Bone marrow (tissue), 2 donors: Measurements from ENCODE around the gene GIPC2.
"Not testable (repeated sequence)": the region's sequence is repeated elsewhere in the genome, so short reads cannot be mapped to it uniquely, and the experiment has no call there.

Source experiments
- DNase-seq, 2 donors: peaks; one replicate each; lab custom pipeline; 2025; lab: John Stamatoyannopoulos, UW

Gene GIPC2

DNA sequence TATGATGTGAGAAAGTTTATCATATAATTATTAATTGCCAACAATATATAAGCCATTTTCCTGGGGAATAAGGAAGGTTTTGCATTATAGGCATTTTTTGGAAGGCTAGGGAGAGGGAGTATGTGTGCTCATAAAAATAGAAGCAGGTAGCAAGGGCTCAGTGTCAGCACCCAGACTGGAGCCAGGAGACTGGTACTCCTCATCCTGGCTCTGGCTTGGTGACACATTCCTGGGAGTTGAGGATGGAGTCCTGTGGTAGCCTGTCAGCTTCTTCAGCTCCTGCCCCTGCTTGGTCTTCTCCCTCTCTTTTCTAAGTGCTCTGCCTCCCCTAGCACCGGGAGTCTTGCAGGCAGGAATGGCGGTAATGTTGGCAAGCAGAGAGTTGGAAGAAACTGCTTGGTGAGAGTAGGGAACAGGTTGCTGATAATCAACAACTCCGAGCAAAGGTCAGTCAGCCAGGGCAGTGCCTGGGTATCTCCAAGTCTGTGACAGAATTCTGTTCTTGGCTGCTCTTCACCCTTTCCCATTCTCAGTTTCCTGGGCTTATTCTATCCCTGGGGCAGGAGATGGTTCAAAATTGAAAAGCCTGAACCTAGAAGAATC, 23.0 kb downstream of the GIPC2 start:
- DNase-seq: no peak

DNA sequence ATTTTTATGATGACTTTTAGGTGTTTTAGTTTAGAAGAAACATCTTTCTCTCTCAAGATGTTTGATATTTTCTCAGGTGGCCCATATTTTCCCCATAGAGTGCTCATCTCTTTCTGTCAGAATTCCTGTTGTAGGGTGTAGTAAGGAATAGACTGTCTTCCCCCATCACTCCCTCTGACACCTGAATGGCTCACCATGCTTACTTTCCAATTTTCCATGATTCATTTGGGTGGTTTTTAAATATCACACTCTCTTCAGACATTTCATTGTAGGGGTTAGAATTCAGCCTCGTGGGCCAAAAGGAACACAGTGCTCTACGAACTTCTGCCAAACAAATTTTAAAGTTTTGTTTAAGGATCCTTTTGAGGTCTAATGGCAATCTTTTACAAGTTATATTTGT, 24.0 kb downstream of the GIPC2 start:
- no peak for DNase-seq

DNA sequence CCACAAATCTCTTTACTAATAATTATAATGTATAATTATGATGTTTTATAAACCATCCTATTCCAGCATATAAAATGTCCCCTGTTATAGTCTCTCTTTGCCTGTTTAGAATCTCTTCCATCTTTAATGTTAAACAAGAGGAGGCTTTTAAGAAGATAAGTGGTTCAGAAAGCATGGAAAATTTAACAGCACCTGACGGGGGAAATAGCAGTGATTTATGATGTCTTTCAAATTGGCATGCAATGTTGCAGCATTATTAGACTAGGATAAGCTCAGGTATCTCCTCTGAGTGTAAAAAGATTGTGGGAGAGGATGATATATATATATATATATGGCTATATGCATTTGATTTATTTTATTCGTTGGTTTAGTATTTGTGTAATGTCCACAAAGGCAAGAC, 24.4 kb downstream of the GIPC2 start:
- no peak for DNase-seq

DNA sequence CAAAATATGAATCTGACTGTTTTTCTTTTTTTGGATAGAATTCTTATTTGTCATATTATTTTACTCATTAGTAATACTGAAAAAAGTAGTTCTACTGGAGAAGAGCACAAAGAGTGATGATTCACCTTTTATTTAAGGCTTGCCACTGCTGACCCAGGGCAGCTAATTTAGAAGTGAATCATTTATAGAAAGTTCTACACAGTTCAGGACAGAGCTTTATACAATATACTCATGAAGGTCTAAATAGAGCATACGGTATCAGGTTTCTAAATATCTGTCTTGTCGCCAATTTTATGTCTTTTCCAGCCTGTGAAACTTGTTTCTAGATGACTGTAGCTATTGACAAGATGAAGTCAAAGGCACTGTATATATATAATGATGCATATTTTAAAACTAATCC, 25.0 kb downstream of the GIPC2 start:
- DNase-seq: no peak

DNA sequence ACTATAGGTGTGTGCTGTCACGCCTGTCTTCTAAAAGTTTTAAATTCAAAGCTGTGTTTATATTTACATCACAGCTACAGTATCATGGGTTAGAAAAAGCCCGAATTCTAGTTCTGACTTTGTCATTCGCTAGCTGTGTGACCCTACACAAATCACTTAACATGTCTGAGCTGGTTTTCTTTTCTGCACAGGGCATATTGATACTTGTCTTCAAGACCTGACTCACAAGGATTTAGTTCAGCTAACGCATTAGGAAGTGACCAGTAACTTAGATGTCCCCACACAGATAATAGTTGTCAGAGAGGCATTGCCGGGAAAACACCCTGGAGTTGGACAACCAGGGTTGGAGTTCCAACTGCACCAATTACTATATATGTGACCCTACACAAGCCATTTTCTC, 25.9 kb downstream of the GIPC2 start:
- DNase-seq: no peak

DNA sequence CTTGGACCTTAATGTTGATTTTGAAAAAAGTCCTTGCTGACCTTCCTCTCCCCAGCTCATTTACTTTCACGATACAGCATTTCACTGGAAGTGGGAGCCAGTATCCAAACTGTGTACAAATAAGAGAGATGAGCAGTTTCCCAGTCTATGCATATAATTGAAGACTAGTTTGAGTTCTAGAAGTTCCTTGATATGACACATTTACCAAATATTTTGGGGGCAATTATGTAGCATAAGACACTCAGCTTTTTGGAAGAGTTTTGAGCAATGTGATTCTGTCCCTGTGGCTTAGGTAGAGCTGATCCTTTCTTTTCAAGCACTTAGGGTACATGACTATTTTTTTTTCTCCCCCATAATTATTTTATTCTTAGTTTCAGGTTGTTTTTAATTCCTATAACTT, 26.4 kb downstream of the GIPC2 start:
- no peak for DNase-seq

DNA sequence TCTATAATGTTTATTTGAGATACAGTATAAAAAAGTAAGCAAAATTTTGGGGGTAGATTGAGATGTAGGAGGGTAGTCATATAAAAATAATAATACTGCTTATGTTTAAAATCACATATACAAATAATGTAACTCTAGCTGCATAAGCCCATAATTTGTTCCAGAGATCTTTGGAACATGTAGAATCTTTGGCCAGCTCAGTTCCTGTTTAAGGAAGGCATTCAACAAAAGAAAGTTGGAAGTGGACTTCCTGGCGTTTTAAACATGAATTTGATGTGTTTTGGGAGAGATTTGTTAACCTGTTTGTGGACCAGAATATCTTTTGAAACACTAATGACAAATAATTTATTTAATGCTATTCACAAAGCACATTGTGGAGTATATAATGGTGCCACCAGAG, 27.7 kb downstream of the GIPC2 start:
- no peak for DNase-seq

DNA sequence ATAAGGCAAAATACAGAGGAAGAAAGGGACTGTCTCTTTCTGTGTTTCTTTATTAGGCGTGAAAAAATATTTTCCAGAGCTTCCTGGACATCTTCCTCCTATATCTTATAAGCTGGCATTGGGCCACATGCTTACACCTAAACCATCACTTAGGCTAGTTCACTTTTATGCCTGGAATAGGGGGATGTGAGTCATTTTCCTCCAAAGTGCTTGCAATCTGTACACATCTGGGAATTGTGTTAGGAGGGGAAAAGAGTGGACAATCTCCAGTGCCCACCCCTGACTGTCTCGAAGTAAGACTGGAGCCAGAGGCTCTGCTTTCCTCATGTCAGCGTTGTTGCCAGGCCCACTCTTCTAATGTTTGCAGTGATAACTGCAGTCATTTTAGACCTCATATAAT, 29.9 kb downstream of the GIPC2 start:
- DNase-seq: no peak

DNA sequence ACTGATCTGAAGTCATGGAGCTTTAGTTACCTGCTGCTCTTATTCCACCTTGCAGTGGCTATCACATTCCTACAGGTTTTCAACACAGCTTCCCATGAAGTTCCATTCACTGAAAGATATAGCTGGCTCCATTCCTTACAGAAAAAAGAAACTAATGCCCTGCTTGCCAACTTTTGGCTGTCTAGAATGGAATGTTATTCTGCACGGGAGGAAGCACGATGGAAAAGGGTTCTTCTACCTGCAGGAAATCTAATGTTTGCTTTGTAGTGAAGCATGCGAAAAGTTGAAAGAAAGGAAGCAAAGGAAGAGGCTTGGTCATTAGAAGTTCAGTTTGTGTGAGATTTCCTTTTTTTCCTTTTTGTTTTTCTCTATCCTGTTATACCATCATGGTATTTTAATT, 32.6 kb downstream of the GIPC2 start:
- DNase-seq: no peak

DNA sequence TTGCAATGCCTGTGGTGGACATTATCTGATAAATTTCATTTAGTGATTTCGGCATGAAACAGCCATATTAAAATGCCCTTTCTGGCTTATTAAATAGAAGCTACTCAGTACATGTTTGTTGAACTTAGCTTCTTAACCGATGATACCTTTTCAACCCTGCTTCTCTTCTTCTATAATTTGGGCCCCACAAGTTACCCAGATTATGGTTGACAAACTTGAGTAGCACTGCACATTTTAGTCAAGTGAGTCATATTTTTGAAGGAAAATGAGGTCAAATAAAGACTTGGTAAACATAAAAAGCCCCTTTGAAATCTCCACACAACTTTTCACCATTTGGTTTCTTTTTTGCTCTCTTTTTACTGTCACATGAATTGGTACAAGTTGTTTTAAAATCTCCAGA, 33.8 kb downstream of the GIPC2 start:
- no peak for DNase-seq

DNA sequence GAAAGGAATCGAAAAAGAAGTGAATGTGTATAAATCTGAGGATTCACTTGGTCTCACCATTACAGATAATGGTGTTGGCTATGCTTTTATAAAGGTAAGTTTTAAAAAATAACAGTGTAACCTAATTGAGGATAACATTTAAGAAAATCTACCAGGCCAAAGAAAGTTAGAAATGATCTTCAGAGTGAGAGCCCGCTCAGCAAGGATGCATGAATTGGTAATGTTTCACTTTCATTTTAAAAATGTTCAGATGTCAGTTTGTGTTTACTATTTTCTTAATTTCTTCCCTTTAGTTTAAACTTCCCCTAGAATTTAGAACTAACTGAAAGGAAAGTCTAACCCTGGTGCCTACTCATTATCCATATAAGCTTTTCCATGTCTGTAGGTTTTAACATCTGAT, 35.0 kb downstream of the GIPC2 start:
- no peak for DNase-seq

DNA sequence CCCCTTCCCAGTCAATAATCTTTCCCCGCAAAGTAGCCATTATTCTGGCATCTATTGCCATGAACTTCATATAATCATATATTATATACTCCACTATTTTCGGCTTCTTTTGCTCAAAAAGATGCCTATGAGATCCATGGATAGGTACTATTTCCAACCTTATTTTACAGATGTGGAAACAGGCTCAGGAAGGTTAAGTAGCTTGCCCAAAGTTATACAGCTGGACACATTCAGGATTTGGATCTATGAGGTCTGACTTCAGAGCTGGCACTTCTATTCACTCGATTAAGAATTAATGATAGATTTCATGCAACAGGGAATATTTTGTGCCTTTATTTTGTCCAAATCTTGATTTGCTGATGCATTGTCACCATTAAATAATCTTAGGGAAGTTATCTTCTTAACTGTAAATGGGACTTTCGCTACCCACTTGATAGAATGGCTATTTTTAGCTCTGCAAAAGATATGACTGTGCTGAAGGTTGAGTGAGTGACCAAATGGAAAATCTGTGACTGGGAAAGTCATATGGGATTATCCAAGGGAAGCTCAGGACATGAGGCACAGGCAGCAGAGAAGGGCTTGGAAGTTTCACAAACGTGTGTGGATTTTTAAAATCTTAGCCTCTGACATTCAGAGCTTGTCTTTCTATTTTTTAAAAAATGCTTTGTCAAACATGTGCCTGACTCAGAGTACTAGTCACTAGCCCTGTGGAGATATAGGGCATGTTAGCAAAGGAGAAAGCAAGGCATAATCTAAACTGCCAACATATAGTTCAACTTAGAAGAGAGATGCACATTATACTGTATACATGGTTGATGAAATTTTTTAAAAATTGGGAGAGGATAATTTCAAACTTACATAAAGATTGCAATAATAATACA, 36.5 kb downstream of the GIPC2 start:
- no peak for DNase-seq

DNA sequence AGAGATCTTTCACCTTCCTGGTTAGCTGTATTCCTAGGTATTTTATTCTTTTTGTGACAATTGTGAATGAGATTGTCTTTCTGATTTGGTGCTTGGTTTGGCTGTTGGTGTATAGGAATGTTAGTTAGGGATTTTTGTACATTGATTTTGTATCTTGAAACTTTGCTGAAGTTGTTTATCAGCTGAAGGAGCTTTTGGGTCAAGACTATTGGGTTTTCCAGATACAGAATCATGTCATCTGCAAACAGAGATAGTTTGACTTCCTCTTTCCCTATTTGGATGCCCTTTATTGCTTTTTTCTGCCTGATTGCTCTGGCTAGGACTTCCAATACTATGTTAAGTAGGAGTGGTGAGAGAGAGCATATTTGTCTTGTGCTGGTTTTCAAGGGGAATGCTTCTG, 38.9 kb downstream of the GIPC2 start:
- not testable (repeated sequence) for DNase-seq

DNA sequence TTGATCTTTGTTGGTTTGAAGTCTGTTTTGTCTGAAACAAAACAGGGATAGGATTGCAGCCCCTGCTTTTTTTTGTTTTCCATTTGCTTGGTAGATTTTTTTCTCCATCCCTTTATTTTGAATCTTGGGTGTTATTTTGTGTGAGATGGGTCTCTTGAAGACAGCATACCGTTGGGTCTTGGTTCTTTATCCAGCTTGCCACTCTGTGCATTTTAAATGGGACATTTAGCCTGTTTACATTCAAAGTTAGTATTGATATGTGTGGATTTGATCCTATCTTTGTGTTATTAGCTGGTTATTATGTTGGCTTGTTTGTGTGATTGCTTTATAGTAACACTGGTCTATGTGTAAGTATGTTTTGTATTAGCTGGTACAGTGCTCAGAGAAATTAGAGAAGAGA, 40.9 kb downstream of the GIPC2 start:
- no peak for DNase-seq

DNA sequence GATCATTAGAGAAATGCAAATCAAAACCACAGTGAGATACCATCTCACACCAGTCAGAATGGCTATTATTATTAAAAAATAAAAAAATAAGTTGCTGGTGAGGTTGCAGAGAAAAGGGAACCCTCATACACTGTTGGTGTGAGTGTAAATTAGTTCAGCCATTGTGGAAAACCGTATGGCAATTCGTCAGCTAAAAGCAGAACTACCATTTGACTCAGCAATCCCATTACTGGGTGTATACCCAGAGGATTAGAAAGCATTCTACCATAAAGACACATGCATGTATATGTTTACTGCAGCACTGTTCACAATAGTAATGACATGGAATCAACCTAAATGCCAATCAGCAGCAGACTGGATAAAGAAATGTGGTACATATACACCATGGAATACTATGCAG, 42.2 kb downstream of the GIPC2 start:
- no peak for DNase-seq

DNA sequence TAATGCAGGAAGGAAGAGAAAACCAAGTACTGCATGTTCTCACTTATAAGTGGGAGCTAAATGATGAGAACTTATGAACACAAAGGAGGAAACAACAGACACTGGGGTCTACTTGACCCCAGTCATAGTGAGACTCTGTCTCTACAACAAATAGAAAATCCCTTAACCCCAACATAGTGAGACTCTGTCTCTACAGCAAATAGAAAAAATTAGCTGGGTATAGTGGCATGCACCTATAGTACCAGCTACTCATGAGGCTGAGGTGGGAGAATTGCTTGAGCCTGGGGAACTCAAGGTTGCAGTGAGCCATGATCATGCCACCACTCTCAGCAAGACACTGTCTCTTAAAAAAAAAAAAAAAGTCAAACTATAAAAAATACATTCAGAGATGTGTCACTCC, 42.7 kb downstream of the GIPC2 start:
- no peak for DNase-seq

DNA sequence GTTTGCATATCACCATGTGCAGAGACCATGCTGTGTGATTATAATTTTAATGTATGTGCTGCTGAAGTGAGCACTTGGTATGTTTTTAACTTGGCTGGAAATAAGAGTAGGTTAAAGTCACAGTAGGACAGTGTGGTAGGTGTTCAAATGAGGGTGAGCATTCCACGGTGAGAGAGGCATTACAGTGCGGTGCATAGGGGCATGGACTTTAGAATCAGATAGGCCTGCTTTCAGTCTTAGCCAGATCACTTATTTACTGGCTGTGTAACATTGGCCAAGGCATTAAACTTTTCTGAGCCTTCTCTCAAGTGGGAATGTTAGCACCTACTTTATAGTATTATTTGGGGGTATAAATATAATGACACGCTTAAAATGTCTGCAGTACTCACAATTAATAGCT, 43.2 kb downstream of the GIPC2 start:
- no peak for DNase-seq

DNA sequence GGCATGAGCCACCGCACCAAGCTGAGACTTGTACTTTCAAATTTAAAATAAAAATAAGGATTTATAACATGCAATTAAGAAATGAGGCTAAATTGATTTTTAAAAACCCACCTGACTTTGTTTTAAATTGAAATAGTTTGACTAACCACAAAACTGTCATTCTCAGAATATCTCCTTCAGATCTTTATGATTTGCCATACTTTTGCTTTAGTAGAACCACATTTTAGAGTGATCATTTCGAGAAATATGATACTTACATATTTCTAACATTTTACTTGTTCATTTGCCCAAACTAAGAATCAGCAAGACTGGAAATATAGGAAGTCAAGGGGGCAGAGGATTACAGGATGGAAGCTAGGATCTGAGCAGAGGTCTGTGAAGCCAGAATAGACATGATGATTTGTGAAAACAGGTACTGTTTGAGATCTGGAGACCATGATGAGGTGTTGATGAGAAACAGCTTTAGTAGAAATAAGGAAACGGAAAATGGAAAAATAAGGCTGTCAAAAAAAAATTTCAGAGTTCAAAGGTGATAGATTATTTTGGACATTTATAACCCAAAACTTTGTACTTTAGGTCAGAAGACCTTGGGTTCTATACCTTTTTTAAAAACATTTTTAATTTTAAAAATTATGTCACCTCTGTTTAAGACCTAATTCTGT, 44.8 kb downstream of the GIPC2 start:
- DNase-seq: no peak

DNA sequence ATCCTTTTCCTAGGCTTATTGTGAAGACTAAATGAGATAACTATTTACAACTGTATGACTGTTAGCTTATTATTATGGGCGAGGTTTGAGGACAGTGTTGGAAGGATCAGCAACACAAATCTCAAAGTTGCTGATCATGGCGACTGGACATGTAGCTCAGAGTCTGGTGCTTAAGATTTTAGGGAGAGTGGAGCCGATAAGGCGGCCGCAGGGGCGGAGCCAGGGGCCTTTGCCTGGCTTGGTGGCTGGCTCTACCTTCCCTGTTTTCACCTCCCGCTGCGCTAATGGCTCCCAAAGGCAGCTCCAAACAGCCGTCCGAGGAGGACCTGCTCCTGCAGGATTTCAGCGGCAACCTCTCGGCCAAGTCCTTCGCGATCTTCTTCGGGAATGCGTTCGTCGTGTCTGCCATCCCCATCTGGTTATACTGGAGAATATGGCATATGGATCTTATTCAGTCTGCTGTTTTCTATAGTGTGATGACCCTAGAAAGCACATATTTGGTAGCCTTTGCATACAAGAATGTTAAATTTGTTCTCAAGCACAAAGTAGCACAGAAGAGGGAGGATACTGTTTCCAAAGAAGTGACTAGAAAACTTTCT, 45.5 kb downstream of the GIPC2 start:
- no peak for DNase-seq

DNA sequence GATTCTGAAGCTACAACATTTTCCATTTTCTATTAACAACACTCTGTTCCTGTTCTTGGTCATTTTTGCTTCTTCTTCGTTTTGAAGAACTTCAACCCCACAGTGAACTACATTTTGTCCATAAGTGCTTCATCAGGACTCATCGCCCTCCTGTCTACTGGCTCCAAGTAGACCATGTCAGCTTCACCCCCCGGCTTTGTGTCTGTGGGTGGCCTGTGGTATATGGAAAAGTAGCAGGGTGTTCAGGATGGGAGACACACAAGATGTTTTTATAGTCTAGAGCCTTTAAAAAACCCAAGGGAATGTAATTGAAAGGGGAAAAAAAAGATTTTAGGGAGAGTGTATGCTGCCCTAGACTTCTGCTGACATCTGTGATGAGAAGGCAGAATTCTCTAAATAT, 46.1 kb downstream of the GIPC2 start:
- DNase-seq: no peak

DNA sequence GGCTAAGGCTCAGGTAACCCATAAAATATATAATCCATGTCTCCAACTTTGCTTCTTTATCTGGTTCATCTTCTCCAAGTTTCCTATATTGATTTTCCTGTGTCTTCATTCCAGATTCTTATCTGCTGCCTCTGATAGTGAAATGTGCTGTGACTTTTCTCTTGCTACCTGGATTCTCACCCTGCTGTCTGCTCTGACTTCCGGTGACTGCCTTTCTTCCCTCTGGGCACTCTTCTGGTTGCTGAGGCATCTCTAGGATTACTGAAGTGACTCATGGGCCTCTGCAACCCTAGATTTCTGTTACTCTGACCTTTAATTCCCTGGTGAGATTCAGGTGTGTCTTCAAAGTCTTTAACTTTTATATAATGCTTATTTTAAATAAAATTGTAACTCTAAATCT, 46.9 kb downstream of the GIPC2 start:
- DNase-seq: no peak

DNA sequence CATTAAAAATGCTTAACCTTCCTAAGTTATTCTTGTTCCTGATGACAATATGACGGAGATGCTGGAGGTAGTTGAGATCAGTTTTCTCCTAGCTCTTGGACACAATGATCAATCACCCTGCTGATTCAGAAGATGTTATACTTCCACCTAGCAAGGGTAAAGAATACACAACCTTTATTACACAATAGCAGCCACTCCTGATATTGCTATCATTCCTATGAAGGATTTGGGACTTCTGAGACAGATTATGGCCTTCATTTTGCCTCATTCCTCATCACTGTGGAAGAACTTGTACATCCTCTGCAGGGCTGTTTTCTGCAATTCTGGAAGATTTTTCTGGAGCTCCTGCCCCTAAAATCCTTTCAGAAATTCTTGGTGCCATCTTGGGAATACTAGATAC, 47.8 kb downstream of the GIPC2 start:
- no peak for DNase-seq

DNA sequence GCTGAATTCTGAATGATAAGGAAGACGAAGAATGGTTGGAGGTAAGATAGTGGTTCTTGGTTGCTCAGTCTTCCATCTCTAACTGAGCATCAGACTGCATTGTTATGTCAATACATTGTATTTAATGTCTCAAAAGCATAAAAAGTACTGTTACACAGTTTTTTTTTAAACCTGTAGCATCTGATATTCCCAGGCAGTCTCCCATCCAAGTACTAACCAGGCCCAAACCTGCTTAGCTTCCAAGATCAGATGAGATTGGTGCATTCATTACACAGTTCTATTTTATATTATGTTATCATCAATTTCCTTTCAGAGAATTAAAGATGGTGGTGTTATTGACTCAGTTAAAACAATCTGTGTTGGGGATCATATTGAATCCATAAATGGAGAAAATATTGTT, 48.9 kb downstream of the GIPC2 start:
- DNase-seq: no peak
